GM19438 (cell line): ENCODE results near the gene LSM14A.
"Not testable (repeated sequence)": the region's sequence is repeated elsewhere in the genome, so short reads cannot be mapped to it uniquely, and the experiment has no call there.

Source experiments
- ATAC-seq: cut with Tn5 transposase; IDR thresholded peaks from one replicate; pipeline ENCODE4 v1.9.1; 2021; ENCODE audit warnings: low read depth; ENCODE audit not compliant: unreplicated experiment

Gene LSM14A

GRCh38 chr19:34171877-34172660 lies at the start of gene LSM14A:
TSS of gene LSM14A (plus strand) at chr19:34172504. CDS start at chr19:34172643, 139 bp downstream.
- peak; percentile 53 for ATAC-seq

DNA sequence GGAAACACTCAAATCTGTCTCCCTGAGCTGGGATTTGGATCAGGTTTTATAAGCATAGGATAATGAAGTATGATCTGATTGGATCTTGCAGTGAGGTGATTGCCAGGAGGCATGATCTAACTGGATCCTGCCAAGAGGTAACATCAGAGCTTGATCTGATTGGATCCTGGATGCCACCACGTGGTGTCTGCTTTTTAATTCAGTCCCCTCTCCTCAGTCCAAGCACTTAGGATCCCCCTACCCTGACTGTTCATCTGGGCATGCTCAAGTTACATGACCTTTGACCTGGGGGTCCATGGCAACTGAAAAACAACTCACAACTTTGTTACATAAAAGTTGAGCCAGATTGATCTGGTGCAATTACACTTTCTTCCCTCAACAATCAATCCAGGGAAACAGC lies 47.5 kb upstream of the LSM14A start:
- ATAC-seq: no peak

GRCh38 chr19:34126966-34127365 lies 45.3 kb upstream of the LSM14A start:
- ATAC-seq: no peak

DNA sequence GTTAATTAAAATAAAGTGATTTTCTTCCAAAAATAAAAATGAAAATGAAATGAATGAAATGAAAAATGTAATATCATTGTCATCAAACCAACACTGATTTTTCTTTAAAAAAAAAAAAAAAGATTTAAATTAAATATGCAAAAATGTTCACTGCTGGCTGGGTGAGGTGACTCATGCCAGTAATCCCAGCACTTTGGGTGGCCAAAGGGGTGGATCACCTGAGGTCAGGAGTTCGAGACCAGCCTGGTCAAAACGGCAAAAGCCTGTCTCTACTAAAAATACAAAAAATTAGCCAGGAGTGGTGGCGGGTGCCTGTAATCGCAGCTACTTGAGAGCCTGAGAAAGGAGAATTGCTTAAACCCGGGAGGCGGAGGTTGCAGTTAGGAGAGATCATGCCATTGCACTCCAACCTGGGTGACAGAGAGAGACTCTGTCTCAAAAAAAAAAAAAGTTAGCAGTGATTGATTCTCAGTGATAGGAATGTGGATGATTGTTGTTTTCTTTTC lies 44.6 kb upstream of the LSM14A start:
- no peak for ATAC-seq

DNA sequence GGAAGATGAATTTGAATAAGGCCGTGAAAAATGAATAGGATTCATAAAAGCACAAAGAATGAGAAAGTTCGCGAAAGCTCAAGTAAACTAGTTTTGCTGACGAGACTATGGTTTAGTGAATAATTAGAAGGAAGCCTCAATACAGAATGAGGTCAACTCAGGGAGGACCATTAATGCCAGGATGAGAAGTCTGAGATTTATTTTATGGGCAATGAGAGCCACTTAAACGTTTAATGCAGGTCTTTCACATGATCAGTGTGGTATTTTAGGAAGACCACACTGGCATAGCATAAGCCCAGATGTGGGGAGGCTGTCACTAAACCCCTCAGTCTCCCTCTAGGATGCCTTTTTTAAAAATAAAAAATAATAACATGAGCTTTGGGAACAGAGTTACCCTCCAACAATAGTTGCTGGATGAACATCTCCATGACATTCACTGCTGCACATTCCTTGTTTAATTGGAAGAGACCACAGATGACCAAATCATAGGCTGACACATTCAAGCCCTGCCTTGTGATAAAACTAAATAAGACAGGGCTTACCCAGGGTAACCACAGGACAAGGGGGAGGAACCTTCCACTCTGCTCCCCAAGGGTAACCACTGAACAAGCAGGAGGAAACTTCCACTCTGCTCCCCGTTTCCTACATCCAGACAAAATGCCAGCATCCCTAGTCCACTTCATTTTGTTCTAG lies 43.6 kb upstream of the LSM14A start:
- no peak for ATAC-seq

- ATAC-seq: no peak
Observed at GRCh38 chr19:34131100-34131499, 41.2 kb upstream of the LSM14A start.

GRCh38 chr19:34132145-34132544 lies 40.2 kb upstream of the LSM14A start:
- not testable (repeated sequence) for ATAC-seq

GRCh38 chr19:34132706-34133105 lies 39.6 kb upstream of the LSM14A start:
- not testable (repeated sequence) for ATAC-seq

GRCh38 chr19:34134190-34135053 lies 37.9 kb upstream of the LSM14A start:
- ATAC-seq: peak; percentile 86

- ATAC-seq: no peak
Observed at GRCh38 chr19:34135054-34135800, 37.1 kb upstream of the LSM14A start.

GRCh38 chr19:34135821-34136611 lies 36.3 kb upstream of the LSM14A start:
- no peak for ATAC-seq

DNA sequence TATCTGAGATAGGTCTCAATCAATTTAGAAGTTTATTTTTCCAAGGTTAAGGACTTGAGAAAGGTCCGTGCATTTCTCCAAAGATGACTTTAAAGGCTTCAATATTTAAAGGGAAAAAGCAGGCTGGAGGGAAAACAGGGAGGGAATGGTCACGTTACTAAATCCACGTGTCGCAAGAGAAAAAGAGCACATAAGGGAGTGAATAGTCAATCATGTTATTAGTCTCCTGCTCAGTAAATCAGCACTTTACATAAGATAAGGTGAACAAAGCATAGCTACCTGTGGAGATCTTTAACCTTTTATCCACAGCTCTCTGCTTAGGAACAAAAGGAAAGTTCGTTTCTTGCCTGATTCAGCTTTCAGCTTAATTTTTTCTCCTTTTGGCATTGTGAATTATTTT lies 31.3 kb upstream of the LSM14A start:
- ATAC-seq: no peak

DNA sequence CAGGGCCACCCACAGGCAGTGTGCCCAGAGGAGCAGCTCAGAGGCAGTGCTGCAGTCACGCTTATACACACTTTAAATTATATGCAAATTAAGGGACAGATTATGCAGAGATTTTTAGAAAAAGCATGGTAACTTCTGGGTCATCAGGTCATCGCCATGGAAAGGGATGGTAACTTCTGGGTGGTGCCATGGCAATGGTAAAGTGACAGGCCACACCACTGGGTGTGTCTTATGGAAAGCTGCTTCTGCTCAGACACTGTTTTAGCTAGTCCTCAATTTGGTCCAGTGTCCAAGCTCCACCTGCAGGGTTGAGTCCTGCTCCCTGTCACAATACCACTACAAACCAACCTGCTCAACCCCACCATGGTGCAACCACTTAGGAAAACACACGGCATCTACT lies 29.9 kb upstream of the LSM14A start:
- no peak for ATAC-seq

DNA sequence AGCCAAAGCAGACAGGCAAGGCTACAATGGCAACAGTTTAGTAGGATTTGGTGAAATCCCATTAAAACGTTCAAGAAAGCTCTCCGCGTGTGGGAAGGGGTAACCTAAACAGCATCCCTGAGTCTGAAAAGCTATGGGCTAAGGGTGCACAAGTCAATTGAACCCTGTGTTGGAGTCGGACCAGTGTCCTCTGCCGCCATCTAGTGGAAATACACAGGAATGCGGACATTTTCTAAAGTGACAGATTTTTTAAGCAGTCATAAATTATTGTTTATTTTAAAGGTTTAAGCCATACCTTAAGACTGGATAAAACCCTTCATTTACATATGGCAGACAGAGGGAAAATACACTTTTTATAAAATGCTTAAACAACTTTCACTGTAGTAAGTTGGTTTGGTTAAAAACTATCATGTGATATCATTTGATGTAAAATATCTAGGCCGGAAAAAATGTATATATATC lies 26.5 kb upstream of the LSM14A start:
- no peak for ATAC-seq

DNA sequence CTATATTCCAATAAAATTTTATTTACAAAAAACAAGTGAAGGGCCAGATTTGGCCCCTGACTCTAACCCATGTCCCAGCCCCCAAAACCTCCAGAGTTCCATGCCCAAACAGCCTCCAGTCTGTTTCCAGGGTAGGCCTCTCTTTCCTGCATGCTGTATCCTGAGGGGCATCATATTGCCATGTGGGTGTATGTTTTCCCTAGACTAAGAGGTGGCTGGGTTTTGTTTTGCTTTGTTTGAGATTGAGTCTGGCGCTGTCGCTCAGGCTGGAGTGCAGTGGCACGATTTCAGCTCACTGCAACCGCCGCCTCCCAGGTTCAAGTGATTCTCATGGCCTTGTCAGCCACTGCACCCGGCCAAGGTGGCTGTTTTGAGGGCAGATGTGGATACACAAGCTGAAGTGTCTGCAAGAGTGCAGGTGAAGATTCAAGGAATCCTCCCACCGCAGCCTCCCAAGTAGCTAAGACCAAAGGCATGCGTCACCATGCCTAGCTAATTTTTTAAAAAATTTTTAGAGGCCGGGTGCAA lies 23.6 kb upstream of the LSM14A start:
- ATAC-seq: no peak

DNA sequence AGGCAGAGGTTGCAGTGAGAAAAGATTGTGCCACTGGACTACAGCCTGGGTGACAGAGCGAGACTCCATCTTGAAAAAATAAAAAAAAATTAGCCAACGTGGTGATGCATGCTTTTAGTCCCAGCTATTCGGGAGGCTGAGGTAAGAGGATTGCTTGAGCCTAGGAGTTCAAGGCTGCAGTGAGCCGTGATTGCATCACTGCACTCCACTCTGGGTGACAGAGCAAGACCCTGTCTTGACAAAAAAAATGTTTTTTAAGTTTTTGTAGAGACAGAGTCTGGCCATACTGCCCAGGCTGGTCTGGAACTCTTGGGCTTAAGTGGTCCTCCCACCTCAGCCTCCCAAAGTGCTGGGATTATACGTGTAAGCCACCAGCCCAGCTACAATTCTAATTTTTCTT lies 22.4 kb upstream of the LSM14A start:
- no peak for ATAC-seq

DNA sequence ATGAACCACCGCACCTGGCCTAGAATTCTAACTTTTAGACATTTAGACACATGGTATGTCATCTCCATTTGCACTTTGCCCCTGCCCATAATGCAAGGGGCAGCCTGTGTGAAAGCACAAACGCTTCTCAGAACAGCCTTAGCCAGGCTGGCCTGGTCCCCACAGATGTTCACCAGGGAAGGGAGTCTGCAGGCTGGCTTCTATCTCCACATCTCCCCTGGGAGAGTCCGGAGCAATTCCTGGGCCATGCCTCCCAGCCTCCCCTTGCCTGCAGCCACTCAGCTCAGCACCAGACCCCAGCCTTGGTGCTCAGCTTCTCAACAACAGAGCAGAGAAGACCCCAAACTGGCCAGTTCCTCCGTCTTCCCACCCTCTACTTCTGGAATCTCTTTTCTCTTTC lies 21.7 kb upstream of the LSM14A start:
- no peak for ATAC-seq

DNA sequence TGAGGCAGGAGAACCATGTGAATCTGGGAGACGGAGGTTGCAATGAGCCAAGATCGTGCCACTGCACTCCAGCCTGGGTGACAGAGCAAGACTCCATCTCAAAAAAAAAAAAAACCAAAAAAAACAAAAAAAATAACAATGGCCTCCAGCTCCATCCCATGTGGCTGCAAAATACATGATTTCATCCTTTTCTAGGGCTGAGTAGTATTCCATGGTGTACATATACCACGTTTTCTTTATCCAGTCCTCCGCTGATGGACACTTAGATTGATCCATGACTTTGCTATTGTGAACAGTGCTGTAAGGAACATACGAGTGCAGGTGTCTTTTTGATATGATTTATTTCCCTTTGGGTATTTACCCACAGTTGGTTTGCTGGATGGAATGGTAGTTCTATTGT lies 20.9 kb upstream of the LSM14A start:
- ATAC-seq: no peak

DNA sequence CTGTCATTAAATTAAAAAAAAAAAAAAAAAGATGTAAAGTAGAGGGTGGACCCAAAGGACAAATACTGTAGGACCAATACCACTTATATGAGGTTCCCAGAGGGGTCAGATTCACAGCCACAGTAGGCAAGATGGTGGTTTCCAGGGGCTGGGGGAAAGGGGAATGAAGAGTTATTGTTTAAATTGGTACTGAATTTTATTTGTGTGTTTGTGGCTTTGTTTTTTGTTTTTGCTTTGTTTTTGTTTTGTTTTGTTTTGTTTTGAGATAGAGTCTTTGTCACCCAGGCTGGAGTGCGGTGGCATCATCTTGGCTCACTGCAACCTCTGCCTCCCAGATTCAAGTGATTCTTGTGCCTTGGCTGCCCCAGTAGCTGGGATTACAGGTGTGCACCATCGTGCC lies 17.9 kb upstream of the LSM14A start:
- ATAC-seq: no peak
